OCI-M2 (cell line): ENCODE data around the gene TANGO6.
"Not testable (repeated sequence)": the region's sequence is repeated elsewhere in the genome, so short reads cannot be mapped to it uniquely, and the experiment has no call there.

Source experiments
- DNase-seq: peaks from one replicate; lab custom pipeline; 2025; ENCODE audit not compliant: unreplicated experiment; lab: John Stamatoyannopoulos, UW

Gene TANGO6

DNA sequence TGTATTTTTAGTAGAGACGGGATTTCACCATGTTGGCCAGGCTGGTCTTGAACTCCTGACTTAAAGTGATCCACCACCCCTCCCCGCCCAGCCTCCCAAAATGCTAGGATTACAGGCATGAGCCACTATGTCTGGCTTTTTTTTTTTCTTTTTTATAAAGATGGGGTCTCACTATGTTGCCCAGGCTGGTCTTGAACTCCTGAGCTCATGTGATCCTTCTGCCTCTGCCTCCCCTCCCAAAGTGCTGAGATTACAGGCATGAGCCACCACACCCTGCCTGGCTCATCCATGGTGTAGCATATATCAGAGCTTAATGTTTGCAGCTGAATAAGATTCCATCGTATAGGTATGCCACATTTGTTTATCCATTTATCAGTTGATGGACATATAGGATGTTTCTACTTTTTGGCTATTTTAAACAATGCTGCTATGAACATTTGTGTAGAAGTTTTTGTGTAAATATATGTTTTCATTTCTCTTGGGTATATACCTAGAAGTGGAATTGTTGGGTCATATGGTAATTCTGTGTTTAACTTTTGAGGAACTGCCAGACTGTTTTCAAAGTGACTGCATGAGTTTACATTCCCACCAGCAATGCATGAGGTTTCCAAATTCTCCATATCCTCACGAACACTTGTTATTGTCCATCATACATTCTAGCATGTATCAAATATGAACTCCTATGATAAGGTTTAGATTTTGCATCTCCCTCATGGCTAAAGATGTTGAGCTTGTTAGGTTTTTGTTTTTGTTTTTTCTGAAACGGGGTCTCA, 206.5 kb downstream of the TANGO6 start:
- DNase-seq, result no peak

DNA sequence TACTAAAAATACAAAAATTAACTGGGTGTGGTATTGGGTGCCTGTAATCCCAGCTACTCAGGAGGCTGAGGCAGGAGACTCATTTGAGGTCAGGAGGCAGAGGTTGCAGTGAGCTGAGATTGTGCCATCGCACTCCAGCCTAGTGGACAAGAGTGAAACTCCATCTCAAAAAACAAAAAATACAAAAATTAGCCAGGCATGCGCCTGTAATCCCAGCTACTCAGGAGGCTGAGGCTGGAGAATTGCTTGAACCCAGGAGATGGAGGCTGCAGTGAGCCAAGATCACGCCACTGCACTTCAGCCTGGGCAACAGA, 208.1 kb downstream of the TANGO6 start:
- not testable (repeated sequence) for DNase-seq

DNA sequence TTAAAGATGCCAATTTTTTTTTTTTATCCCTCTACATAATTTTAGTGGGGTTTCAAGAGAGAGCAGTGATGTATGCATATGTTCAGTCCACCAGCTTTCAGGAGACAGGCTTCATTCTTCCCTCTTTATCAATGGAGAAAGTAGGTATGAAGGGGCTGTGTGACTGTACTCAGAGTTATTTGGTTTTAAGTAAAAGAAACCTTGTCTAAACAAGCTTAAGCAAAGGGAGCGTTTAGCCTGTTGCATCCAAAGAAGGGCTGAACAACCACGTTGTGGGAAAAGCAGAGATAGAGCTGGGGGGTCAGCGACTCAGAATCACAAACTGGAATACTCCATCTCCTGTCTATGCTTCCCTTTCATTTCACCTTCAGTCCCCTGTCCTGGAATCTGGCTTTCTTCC, 211.7 kb downstream of the TANGO6 start:
- no peak for DNase-seq

DNA sequence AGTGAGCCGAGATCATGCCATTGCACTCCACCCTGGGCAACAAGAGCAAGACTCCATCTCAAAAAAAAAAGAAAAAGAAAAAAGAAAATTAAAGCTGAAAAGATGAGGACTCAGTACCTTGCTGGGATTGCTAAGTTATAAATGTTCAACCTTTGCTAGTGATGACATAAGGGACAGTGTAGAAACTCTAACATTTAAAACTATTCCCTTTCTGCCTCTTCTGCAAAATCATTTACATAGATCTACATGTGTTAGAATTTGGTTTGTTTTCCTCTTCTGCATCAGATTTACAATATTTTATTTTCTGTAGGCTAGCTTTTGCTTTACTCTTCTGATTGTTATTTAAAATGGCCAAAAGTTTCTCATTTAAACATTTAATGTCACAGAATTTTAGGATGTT, 212.6 kb downstream of the TANGO6 start:
- no peak for DNase-seq

DNA sequence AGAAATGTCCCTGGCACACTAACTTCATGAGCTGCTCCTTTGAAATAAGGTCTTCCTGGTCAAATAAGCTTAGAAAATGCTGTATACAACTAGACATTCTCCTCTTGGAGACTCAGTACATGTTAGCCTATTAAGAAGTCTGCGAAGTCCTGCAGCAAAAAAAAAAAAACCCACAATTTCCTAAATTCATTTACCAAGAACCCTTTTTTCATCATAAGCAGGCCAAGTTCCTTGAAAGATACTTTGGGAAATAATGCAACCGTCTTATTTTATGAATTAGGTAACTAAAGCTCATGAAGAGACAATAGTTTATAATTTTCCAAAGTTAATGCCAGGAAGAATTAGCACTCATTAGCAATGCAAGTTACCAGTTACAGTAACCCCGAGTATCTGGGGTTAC, 213.1 kb downstream of the TANGO6 start:
- DNase-seq, result no peak

DNA sequence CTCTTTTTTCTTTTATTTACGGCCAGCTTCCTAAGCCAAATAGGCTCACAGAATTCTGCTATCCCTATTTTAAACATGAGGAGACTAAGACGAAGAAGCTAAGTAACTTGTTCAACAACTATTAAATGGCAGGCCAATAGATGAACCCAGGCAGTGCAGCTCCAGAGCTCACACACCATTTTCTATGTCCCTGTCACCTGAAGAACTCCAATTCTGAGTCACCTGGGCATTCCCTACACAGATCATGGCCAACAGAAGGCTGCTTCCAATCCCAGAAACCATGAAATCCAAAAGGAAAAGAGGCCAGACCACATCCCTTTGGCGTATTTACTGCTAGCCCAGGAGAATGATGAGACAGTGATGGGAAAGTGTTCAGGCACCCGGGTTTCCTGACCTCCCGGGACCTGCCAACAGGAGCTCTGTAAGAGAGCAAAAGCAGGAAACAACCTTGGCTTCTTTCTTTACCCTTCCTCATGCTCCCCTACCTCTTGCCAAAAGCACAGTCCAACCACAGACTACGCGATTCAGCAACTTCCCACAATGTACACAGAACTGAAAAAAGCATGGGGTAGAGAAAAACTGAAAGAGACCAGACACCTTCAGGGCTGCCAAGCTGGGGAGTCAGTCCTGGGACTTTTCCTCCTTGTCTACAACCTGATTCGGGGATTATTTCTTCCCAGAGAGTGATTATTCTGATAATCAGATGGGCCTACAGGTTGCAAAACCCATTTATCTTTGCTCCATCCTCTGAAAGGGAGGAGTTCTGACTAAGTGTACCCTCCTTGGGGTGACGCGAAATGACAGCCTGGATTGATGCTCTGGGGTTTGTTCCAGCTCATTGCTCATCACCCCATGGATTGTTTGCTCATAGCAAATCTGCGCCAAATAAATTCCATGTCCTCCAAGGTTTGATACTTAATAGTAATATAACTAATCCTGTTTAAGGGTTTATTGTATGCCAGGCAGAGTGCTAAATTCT, 214.4 kb downstream of the TANGO6 start:
- no peak for DNase-seq

DNA sequence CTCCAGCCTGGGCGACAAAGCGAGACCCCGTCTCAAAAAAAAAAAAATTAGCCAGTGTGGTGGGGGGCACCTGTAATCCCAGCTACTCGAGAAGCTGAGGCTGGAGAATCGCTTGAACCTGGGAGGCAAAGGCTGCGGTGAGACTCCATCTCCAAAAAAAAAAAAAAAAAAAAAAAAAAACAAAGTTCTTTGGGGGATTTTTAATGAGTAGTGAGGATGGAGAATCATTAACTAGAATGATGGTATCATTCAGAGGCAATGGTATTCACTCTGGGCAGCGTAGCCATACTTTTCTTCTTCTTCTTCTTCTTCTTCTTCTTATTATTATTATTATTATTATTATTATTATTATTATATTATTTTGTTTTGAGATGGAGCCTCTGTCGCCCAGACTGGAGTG, 220.2 kb downstream of the TANGO6 start:
- not testable (repeated sequence) for DNase-seq

DNA sequence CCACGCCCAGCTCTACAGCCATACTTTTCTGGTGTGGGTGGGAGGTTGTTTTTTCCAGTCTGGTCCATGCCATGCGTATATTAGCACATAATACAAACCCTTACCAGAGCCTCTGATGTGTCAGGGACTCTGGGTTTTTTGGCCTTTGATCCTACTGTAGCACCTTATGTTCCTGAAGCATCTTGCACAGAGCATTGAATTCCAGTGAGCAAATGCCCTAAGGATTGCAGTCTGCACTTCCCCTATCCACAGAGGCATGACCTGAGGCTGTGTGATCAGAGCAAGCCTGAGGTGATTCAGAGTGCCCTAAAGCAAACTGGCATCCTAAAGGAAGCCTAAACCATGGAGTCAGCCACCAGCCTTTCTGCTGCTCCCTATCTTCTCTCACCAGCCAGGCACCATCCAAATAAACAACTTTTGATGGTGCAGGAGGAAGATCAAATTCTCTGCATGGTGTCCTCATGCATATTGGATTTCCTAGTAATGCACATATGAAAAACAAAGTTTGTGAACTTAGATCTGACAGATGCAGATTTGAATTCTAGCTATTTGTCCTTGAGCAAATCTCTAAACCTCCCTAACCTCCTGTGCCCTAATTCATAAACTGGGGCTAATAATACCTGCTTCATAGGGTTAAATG, 220.9 kb downstream of the TANGO6 start:
- DNase-seq, result no peak

DNA sequence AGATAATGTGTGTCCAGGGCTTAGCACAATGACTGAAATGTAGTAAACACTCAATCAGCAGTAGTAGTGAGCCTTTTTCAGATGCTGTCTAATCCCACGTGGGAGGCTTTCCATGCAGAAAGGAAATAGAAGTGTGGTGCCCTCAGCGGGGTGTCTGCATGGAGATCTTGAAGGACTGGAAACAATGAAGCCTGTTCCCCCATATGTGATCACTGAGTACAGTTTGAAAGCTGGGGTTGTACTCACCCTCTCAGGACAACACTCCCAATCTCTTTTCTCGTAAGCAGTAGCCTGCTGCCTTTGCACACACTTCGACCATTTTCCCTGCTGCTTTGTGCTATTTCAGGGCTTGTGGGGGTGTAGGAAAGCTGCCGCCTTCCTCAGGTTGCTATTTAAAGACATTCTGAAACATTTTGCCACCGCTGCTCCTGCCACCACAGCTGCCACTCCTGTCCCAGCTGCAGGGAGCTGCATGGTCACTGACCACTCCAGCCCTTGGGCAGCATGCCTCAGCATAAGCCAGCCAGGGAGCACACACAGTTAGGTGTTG, 221.5 kb downstream of the TANGO6 start:
- no peak for DNase-seq

DNA sequence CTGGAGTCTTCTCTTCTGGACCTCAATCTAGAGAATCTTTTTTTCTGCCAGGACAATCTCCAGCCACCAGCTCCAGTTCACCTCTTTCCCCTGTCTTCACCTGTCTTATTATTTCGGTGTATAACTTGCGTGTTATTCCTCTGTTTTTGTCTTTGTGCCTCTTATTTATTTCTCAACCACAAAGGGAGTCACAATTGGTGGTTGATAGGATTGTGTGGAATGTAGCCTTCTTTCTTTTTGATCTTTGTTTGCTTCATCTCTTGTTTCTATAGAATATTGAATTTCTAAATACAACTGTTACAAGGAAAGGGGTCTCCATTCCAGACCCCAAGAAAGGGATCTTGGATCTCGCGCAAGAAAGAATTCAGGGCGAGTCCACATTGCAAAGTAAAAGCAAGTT, 226.2 kb downstream of the TANGO6 start:
- DNase-seq, result no peak

DNA sequence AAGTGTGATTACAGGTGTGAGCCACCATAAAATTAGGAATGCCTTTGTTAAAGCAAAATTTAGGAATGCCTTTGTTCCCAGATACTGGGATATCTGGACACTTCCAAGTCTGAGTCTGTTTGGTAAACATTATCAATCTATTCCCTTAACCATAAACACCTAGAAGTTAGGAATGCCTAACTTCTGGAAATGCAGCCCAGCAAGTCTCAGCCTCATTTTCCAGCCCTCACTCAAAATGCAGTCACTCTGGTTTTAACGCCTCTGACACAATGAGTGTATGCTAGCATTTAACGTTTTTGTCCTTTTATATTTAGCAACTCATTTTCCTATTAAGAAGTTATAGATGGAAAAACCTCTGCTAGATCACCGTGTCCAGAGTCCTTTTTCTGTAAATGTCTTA, 227.7 kb downstream of the TANGO6 start:
- DNase-seq, result no peak

DNA sequence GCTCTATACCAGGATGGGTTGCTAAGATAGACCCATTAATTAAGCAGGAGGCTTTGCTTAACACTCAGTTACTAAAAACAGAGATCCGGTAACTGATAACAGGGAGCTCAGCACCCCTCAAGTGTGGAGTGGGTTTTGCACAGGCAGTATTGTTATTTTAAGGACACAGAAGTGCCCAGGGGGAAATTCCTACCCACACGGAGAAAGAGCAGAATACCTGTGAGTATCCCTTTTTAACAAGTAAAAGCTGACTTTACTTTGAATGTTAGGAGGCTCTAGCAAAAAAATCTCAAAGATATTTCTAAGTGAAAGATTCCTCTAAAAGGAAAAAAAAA, 229.3 kb downstream of the TANGO6 start:
- no peak for DNase-seq

DNA sequence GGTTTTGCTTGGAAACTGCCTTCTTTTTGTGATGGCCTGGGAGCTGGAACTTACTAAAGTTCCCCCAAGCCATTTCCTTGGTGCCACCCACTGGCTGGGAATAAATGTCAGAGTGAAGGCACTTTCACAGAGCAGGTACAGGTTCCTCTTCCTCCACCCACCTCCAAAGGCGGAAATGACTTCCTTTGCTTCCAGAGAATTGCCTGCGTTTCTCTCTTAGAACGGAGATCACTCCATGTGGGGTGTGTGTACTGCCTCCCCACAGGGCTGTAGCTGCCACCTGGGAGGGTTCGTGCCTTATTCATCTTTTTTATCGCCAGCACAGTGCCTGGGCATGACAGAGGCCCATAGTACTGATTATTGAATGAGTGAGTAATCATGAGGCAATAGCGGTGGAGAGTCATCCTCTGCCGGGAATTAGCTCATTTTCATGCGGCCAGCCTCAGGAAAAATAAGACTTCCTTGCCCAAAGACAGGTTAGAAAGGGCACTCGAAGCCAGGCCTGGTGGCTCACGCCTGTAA, 229.9 kb downstream of the TANGO6 start:
- DNase-seq, result no peak

DNA sequence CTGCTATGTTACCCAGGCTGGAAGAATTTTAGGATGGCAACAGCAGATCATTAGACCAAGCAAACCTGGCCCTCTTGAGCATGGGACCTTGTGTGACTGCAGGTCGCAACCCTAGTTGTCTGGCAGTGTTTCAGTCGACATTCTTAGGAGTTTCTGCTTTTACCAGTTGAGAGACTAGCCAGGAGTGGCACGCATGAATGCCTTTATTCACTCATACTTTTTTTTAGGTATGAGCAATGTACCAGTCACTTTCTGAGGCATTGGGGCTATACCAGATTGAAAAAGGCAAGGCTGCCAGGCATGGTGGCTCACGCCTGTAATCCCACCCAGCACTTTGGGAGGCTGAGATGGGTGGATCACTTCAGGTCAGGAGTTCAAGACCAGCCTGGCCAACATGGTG, 233.9 kb downstream of the TANGO6 start:
- DNase-seq, result no peak

DNA sequence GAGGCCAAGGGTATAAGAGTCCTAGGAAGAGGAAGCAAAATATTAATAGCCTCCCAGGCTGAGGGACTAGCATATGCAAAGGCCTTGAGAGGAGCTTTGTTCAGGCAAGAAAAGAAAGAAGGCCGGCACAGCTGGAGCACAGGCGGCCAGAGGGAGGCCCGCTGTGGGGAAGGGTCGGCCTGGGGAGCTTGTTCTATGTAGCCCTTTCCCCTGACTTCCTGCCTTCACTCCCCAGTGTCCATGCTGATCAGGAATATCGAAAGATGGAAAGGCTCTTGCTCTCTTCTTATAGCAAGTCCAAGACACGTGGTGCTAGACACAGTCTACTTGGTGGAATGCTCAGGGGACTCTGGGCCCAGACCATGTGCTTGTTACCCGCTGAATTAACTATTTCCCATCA, 234.7 kb downstream of the TANGO6 start:
- DNase-seq, result no peak

DNA sequence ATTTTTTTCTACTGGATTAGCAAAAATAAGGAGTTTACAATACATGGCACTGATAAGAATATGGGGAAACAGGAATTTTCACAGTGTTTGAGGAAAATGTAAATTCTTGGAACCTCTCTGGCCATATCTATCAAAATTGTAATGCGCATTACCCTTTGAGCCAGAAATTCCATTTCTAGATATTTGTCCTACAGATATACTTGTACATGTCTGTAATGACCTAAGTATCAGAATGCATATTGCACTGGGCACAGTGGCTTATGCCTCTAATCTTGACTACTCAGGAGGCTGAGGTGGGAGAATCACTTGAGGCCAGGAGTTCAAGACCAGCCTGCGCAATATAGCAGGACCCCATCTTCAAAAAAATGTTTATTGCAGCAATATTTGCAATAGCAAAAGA, 236.4 kb downstream of the TANGO6 start:
- no peak for DNase-seq

DNA sequence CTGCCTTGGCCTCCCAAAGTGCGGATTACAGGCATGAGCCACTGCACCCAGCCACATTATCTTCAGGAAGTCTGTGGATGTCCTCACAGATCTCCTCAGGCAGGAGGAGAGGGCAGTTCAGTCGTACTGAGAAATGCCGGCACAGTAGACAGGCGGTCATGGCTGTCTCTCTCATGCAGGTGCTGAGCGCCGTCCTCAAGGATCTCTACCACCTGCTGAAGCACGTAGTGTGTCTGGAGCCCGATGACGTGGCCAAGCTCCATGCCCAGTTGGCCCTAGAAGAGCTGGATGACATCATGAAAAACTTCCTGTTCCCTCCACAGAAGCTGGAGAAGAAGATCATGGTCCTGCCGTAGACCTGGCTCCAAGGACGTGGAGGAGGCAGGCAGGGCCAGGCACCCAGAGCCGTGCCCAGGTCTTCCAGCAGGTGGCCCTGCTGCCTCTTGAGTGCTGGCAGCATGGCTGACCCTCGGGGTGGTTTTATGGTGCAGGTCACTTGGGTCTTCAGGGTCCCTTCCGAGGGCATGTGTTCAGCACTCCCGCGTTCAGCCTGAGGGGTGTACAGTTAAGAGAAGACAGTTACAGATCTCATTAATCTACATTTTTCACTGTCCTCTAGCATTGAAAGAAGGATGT, 240.1 kb downstream of the TANGO6 start:
- no peak for DNase-seq

DNA sequence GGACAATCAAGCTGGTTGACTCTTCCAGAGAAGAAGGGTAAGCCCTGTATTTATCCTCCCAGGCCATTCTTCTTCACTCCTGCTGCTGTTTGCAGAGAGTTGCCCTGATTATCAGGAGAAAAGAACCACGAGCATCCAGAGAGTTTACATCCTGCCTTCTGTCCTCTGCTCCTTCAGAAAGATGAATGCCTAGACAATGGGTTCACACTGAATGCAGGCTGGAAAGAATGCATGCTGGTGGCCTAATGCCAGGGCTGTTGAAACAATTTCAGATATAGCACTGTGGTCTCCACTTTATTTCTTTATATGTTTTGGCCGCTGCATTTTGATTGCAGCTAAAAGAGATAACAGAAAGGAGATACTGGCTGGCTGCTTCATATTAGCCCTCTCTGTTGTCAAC, 241.0 kb downstream of the TANGO6 start:
- no peak for DNase-seq

DNA sequence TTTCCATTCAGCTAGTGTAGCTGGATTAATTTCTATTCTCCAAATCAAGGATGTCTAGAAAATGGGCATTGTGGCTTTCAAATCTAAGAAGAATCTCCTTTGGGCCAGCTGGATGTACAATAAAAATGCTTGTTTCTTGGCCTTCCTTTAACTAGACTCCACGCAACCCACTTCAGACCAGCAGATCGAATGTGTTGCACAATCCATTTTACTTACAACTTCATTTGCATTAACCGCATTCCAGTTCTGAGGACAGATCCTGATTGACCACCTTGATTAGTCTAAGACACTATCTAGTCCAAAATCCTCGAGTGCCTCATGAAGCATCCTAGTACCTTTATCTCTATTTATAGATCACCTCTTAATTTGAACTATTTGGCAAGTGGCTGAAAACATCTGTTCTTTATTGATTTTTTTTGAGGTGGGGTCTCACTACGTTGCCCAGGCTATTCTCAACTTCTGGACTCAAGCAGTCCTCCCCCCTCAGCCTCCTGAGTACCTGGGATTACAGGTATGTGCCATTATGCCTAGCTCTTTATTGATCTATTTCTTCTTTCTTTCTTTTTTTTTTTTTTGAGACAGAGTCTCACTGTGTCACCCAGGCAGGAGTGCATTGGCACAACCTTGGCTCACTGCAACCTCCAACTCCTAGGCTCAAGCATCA, 241.8 kb downstream of the TANGO6 start:
- DNase-seq, result no peak

DNA sequence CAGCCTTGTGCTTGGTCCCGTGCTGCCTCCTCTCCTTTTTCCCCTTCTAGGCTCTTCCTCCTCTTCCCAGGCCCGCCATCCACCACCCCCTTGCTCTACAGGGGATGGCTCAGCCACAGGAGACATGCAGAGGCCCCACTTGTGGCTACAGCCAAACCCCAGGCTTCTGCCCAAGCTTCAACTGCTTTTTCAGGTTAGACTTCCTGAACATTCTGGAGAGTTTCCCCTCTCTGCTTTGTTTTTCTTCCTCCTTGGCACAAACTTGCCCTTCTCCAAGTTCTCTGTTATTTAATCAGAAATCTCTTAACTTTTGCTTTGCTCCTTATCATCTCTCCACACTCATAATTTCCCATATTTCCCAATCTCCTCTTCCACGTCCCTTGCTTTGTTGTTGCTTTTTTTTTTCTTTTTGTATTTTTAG, 243.8 kb downstream of the TANGO6 start:
- no peak for DNase-seq
